Activated gamma-delta T cell (primary cell): ENCODE measurements around the gene LAMC1.
"Not testable (repeated sequence)": the region's sequence is repeated elsewhere in the genome, so short reads cannot be mapped to it uniquely, and the experiment has no call there.

Experiments
- DNase-seq: peaks from one replicate; lab custom pipeline; 2025; lab: John Stamatoyannopoulos, UW

LAMC1 gene

DNA sequence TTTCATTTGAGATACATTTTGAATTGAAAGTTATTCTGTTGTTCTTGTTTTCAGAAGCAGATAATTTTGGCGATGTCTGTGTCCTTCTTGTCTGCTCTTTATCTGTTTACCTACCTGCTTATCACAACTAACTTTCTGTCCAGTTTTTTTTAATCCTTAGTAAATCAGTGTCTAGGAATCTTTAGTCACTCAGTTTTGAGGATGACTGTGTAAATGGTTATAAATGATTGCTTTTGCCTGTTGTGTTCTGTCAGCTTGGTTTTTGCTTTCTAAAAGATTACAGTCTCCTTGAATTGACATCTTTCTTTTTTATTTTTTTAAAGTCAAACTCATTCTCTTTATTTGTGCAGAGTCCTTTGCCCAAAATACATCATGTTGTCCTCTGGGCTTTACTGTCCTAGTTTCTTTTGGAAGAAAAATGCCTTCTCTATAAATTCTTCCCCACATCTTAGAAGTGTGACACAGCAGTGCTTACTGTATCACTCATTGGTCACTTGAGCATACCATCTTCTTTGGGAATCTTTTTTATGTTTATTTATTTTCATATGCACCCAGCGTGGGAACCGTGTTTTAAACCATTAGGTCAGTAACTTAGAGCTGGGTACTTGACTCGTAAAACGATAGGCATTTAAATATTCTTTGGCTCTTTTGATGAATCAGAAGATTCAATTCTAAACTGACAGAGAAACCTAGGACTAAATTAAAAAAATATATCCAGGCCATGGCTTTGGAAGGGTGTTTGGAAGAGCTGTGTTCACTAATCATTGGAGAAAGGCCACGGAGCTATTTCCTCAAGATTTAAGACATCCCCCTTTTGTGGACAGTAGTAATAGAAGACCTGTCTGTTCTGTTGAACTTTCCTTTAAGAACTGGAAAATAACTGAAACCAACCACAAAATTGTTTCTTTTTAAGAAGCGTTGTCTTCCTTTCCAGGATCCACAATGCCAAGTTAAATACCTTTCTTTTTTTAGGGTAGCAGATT, 20.9 kb downstream of the LAMC1 start:
- no peak for DNase-seq

DNA sequence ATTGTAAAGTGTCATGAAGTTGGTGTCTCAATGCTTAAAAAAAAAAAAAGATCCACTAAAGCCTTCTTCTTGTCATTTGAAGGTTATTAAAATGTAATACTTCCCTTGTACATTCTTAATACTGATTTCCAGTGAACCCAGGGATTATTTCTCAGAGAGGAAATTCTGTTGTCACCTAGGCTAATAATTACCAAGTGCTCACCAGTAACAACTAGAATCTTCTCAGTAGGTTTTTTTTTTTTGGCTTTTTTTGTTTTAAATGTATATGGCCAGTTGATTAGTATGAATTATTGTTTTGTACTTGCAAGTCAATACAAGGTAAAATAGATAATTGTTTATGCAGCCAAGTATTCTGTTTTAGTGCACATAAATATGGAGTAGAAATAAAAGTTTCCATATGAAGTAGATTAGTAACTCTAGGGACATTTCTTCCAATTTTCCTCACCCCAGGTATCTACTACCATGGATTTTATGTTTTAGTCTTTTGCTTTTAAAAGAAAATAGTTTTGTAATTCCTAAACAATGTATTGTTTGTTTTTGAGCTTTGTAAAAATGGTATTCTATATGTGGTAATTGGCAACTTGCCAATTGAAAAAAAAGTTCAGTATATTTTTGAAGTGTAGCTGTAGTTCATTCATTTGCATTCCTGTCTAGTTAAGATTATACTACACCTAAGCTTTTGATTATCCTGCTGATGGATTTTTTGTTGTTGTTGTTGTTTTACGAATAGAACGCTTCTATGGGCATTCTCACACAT, 21.9 kb downstream of the LAMC1 start:
- DNase-seq = no peak

- no peak for DNase-seq
Observed at GRCh38 chr1:183048087-183049085, 25.2 kb downstream of the LAMC1 start.

DNA sequence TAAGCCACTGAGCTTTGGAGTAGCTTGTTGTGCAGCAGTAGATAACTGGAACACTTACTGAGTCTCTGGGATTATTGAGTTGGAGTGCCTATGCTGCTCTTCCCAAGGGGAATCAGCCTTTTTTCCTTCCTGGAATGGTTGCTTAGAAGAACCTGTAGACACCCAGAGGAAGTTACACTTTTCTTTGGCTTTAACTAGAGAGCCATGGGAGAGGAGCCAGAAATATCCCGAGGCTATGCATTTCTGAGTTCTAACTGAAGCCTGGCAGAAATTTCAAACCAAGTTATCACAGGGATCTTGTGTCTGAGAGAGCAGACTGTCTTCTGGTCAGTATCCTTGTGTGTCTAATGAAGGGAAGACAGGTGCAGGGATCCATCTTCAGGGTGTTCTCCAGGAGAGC, 28.3 kb downstream of the LAMC1 start:
- no peak for DNase-seq

GRCh38 chr1:183052861-183053260, 29.6 kb downstream of the LAMC1 start:
- no peak for DNase-seq

- no peak for DNase-seq
Observed at GRCh38 chr1:183058851-183059502, 35.8 kb downstream of the LAMC1 start.

DNA sequence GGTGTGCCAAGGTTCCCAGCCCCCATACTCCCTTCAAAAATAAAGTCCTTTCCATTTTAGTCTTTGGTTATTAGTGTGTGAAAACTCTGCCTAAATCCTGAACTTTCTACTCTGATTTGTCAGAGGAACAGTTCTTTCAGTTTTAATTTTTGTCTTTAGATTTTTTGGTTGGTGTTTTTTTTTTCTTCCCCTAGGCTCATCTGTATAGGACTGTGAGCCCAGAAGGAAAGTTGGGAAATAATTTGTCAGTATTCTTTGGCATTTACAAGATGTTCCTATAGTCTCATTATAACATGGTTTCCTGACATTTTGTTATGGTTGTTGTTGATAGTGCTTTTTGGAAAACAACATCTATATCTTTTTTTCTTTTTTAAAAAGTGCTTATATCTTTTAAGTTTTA, 38.0 kb downstream of the LAMC1 start:
- no peak for DNase-seq

DNA sequence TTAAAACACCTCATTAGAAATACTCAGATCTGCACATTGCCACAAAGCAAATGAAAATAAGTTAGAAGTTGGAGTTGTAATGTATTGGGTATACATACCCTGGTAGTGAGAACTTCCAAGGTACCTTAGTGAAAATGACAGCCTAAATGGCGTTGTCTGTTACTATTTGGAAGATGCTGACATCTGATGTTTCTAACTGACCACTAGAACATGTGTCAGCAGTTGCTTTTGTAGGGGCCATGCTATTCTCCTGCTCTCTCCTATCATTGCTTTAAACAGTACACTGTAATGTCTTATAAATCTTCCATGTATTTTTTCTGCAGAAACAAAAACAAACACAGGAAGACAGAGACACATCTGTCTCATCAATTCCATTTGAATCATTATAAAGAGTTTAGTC, 40.1 kb downstream of the LAMC1 start:
- no peak for DNase-seq

GRCh38 chr1:183065168-183065706, 42.0 kb downstream of the LAMC1 start:
- no peak for DNase-seq

DNA sequence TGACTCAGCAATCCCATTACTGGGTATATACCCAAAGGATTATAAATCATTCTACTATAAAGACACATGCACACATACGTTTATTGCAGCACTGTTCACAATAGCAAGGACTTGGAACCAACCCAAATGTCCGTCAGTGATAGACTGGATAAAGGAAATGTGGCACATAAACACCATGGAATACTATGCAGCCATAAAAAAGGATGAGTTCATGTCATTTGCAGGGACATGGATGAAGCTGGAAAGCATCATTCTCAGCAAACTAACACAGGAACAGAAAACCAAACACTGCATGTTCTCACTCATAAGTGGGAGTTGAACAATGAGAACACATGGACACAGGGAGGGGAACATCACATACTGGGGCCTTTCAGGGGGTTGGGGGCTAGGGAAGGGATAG, 43.2 kb downstream of the LAMC1 start:
- not testable (repeated sequence) for DNase-seq

- DNase-seq = no peak
Observed at GRCh38 chr1:183069562-183070216, 46.5 kb downstream of the LAMC1 start.

DNA sequence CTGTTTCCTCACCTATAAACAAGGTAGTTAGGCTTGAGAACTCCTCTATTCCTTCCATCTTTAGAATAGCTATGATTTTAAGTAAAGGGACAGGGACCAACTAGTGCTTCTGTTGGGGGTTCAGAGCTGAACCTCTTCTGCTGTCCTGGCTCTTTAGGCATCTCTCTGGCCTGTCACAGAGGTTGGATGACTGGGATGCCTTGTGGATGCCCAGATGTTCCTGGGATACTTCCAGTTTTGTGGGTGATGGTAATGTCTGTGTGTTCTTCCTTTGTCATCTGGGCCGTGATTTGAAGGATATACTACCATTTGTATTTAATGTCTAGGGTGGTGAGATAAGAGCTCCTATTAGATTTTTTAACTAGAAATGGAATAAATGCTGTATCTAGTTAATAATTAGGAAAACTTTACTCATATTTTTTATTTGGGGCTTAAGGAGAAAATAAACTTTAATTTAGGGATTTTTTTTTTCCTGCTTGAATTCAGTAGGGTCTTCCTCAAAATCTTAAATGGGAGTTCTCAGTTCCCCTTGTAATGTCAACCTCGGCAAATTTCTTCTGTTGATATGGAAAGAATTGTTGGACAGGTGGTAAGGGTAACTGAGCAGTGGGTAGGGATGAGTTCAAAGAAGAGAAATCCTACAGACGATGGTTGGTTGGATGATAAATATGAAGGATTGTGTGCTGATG, 47.2 kb downstream of the LAMC1 start:
- DNase-seq = no peak

DNA sequence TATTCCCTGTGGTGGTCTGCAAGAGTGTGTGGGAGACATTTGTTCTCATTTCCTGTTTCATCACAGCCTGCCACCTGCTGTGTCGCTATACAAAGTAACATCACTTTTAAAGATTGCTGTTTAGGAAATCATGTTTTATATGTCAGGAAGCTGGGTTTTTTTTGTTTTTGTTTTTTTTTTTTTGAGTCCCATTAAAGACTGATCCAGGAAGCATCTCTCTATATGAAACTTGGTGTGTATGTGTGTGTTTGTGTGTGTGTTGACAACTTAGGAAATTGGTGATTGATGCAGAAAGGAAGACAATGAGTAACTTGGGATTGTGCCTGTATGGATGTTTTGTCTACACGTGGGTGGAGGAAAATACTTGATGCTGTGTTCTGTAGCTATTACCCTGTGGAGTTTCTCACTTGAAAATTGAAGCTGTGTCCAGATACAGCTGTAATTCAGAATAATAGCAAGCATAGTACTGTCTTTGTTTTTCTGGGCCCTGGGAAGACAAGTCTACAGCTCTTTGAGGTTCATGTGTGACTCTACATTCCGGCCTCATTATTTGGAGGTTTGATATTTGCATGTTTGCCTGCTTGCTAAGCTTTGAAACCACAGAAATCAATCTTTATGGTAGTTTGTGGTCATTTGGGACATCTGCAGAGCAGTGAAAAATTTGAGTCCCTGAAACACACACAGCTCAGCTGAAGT, 47.9 kb downstream of the LAMC1 start:
- no peak for DNase-seq

- not testable (repeated sequence) for DNase-seq
Observed at GRCh38 chr1:183072595-183072994, 49.4 kb downstream of the LAMC1 start.

- DNase-seq = no peak
Observed at GRCh38 chr1:183073320-183073719, 50.1 kb downstream of the LAMC1 start.

- DNase-seq = no peak
Observed at GRCh38 chr1:183074215-183074614, 51.0 kb downstream of the LAMC1 start.

- DNase-seq = no peak
Observed at GRCh38 chr1:183075861-183076260, 52.6 kb downstream of the LAMC1 start.

GRCh38 chr1:183077097-183077496, 53.9 kb downstream of the LAMC1 start:
- no peak for DNase-seq
